SK-N-SH (cell line): ENCODE results near the gene HSD11B1. TPM values are rescaled to one million over a fixed set of nuclear protein-coding genes. Genes with fewer than 3 reads are reported as not detected.

Experiments used
- CTCF ChIA-PET: fragments of 300-600, 350-600 bp; formaldehyde crosslinking; extraction: SDS; loops from one replicate; lab custom pipeline; 2021; lab: Yijun Ruan, JAX
- POLR2A ChIA-PET: fragments of 350-600 bp; sonication (Branson Sonifier 250); formaldehyde crosslinking; extraction: SDS; loops from one replicate; lab custom pipeline; 2020; ENCODE audit warnings: antibody characterized with exemption, inconsistent platforms; lab: Yijun Ruan, JAX
- DNase-seq: peaks from one replicate; pipeline ENCODE4 v3.0.0; 2012
- H2AFZ ChIP-seq: fragments of 200-600 bp; sonication (generic); 2 replicates; pipeline ENCODE4 v1.8.1; 2016; ENCODE audit warnings: antibody characterized with exemption, mild to moderate bottlenecking, low read depth
- H3F3A ChIP-seq: fragments of 200-600 bp; sonication (generic); replicated peaks from 2 replicates; pipeline ENCODE3; 2016; ENCODE audit warnings: antibody characterized with exemption, mild to moderate bottlenecking; ENCODE audit not compliant: insufficient read depth
- H3K27ac ChIP-seq, 2 experiments: fragments of 200-500 bp in 1 of 2; fragments of 200-600 bp in 1 of 2; sonication (Bioruptor generic) in 1 of 2; sonication (generic), shearing (Covaris generic) in 1 of 2; 2 replicates each; pipeline versions ENCODE4 v1.5.1 to v1.6.1; 2014 to 2016; ENCODE audit warnings: low read depth in 2 of 2, inconsistent platforms in 1 of 2, low read length in 1 of 2, mild to moderate bottlenecking in 1 of 2, mixed read lengths in 1 of 2
- H3K27me3 ChIP-seq: fragments of 200-600 bp; sonication (generic), shearing (Covaris generic); 2 replicates; pipeline ENCODE4 v1.6.1; 2016; ENCODE audit warnings: mixed run types; ENCODE audit not compliant: insufficient read depth
- H3K36me3 ChIP-seq, 2 experiments: fragments of 200-500 bp in 1 of 2; fragments of 200-600 bp in 1 of 2; sonication (Bioruptor generic) in 1 of 2; sonication (generic) in 1 of 2; replicated peaks in 1 of 2; 2 replicates each; pipeline versions ENCODE3 to v1.5.1; 2014 to 2016; ENCODE audit warnings: low read length in 1 of 2, mild to moderate bottlenecking in 1 of 2; ENCODE audit not compliant: insufficient read depth in 2 of 2, control insufficient read depth in 1 of 2
- H3K4me1 ChIP-seq, 2 experiments: fragments of 200-500 bp in 1 of 2; fragments of 200-600 bp in 1 of 2; sonication (Bioruptor generic) in 1 of 2; sonication (generic), shearing (Covaris generic) in 1 of 2; 2 replicates each; pipeline versions ENCODE4 v1.5.1 to v1.6.1; 2014 to 2016; ENCODE audit warnings: low read depth in 1 of 2, low read length in 1 of 2, mixed run types in 1 of 2; ENCODE audit not compliant: insufficient read depth in 2 of 2, control insufficient read depth in 1 of 2
- H3K4me2 ChIP-seq: fragments of 200-600 bp; sonication (generic), shearing (Covaris generic); 2 replicates; pipeline ENCODE4 v1.6.1; 2017; ENCODE audit warnings: mixed run types
- H3K4me3 ChIP-seq, 2 experiments: fragments of 200-500 bp in 1 of 2; fragments of 200-600 bp in 1 of 2; sonication (Bioruptor generic) in 1 of 2; sonication (generic), shearing (Covaris generic) in 1 of 2; 2 replicates each; pipeline versions ENCODE4 v1.5.1 to v1.8.1; 2014 to 2016; ENCODE audit warnings: low read depth in 2 of 2, inconsistent platforms in 1 of 2, low read length in 1 of 2, mild to moderate bottlenecking in 1 of 2, mixed read lengths in 1 of 2, moderate library complexity in 1 of 2
- H3K79me2 ChIP-seq: fragments of 200-600 bp; sonication (generic); 2 replicates; pipeline ENCODE4 v1.8.1; 2017; ENCODE audit warnings: mild to moderate bottlenecking; ENCODE audit not compliant: insufficient read depth
- H3K9ac ChIP-seq: fragments of 200-600 bp; sonication (generic); 2 replicates; pipeline ENCODE4 v1.6.1; 2017; ENCODE audit warnings: mixed run types
- H3K9me2 ChIP-seq: fragments of 200-600 bp; sonication (generic); 2 replicates; pipeline ENCODE4 v1.6.1; 2017; ENCODE audit warnings: mixed run types
- H3K9me3 ChIP-seq: fragments of 200-600 bp; sonication (generic); 2 replicates; pipeline ENCODE4 v1.6.1; 2017; ENCODE audit warnings: mixed run types, mild to moderate bottlenecking, moderate library complexity
- H4K20me1 ChIP-seq: fragments of 200-600 bp; sonication (generic); 2 replicates; pipeline ENCODE4 v1.6.1; 2017; ENCODE audit warnings: mild to moderate bottlenecking, mixed run types; ENCODE audit not compliant: insufficient read depth
- CHD2 ChIP-seq: fragments of 150-350 bp; IDR thresholded peaks from 2 replicates; pipeline ENCODE4 v1.6.1; 2018; ENCODE audit warnings: low read length; ENCODE audit not compliant: partially characterized antibody
- EZH2phosphoT487 ChIP-seq: fragments of 200-600 bp; sonication (generic); IDR thresholded peaks from 2 replicates; pipeline ENCODE4 v1.6.1; 2017; ENCODE audit warnings: low read depth, mixed run types, mild to moderate bottlenecking, antibody characterized with exemption, moderate library complexity, borderline replicate concordance
- FOSL2 ChIP-seq: IDR thresholded peaks from 2 replicates; pipeline ENCODE4 v1.4.0; 2012; ENCODE audit warnings: low read depth, mild to moderate bottlenecking, moderate library complexity, borderline replicate concordance
- GABPA ChIP-seq: IDR thresholded peaks from 2 replicates; pipeline ENCODE4 v1.4.0; 2012; ENCODE audit warnings: low read depth, mild to moderate bottlenecking
- GATA2 ChIP-seq: sonication (generic); formaldehyde crosslinking; IDR thresholded peaks from 2 replicates; pipeline ENCODE4 v1.5.0; 2020; ENCODE audit warnings: mild to moderate bottlenecking, missing genetic modification reagents
- JUND ChIP-seq: IDR thresholded peaks from 2 replicates; pipeline ENCODE4 v1.4.0; 2012
- MAX ChIP-seq: IDR thresholded peaks from 2 replicates; pipeline ENCODE4 v1.4.0; 2012; ENCODE audit warnings: low read depth
- MEF2A ChIP-seq: IDR thresholded peaks from 2 replicates; pipeline ENCODE4 v1.4.0; 2012; ENCODE audit warnings: low read depth, borderline replicate concordance
- MXI1 ChIP-seq: IDR thresholded peaks from 2 replicates; pipeline ENCODE4 v1.6.1; 2012; ENCODE audit warnings: mild to moderate bottlenecking, low read depth, low read length, improper control_type of control experiment
- PBX3 ChIP-seq: IDR thresholded peaks from 2 replicates; pipeline ENCODE4; 2012
- RCOR1 ChIP-seq: fragments of 150-350 bp; IDR thresholded peaks from 2 replicates; pipeline ENCODE4 v1.6.1; 2017; ENCODE audit warnings: antibody characterized with exemption, low read length
- REST ChIP-seq: IDR thresholded peaks from 2 replicates; pipeline ENCODE4 v1.6.1; 2012; ENCODE audit warnings: mild to moderate bottlenecking, low read depth, low read length, moderate library complexity
- RFX5 ChIP-seq: IDR thresholded peaks from 2 replicates; pipeline ENCODE4 v1.6.1; 2012; ENCODE audit warnings: mild to moderate bottlenecking, improper control_type of control experiment, low read length
- RXRA ChIP-seq: IDR thresholded peaks from 2 replicates; pipeline ENCODE4 v1.4.0; 2012; ENCODE audit warnings: low read depth, mild to moderate bottlenecking, borderline replicate concordance
- SIN3A ChIP-seq: IDR thresholded peaks from 2 replicates; pipeline ENCODE4 v1.6.1; 2012; ENCODE audit warnings: low read depth, mild to moderate bottlenecking, low read length, moderate library complexity, borderline replicate concordance
- SMC3 ChIP-seq: IDR thresholded peaks from 2 replicates; pipeline ENCODE4 v1.6.1; 2012; ENCODE audit warnings: low read depth, low read length, improper control_type of control experiment
- USF1 ChIP-seq: IDR thresholded peaks from 2 replicates; pipeline ENCODE4 v1.4.0; 2012; ENCODE audit warnings: low read depth, borderline replicate concordance
- USF2 ChIP-seq: fragments of 150-350 bp; IDR thresholded peaks from 2 replicates; pipeline ENCODE4 v1.6.1; 2017; ENCODE audit warnings: antibody characterized with exemption, low read length, low read depth, borderline replicate concordance
- YY1 ChIP-seq: IDR thresholded peaks from 2 replicates; pipeline ENCODE4 v1.4.0; 2012; ENCODE audit warnings: low read depth, mild to moderate bottlenecking
- WGBS: methylation state at CpG from one replicate; pipeline ENCODE4 v1.1.6; 2017; ENCODE audit warnings: low lambda C conversion rate; 5-methylcytosine and 5-hydroxymethylcytosine counted together
- polyA plus RNA-seq, 3 experiments: library from polyadenylated mRNA; depleted of rRNA; stranded (reverse); fragments of >200 nt; gene quantifications; 2 replicates each; pipeline ENCODE4 v1.2.3, GENCODE V29; 2012

The HSD11B1 gene
- polyA plus RNA-seq, 1 of the 3 experiments (the other 2 are of a cell fraction), result 0.23 TPM

- H3K9me3 ChIP-seq, result no peaks in the 10 kb centered on the region
- no peaks in the 10 kb centered on the region for H3K9me2 ChIP-seq
- CTCF ChIA-PET, result interaction anchor here (2.1 kb wide), 1 partner anchor 14 kb away, joined by 8 read pairs; no protein-coding TSS in a partner anchor
- H3K27me3 ChIP-seq, result no peaks in the 10 kb centered on the region
- H2AFZ ChIP-seq, result no peak overlapping the region
- H3K4me2 ChIP-seq, result no peak overlapping the region
- peaks cover 8 to 13% of the 10 kb centered on the region in 2 experiments for H3K4me1 ChIP-seq
- H3K27ac ChIP-seq, result no peak overlapping the region
- H4K20me1 ChIP-seq, result no peaks in the 10 kb centered on the region
- no peaks in the 10 kb centered on the region for H3K79me2 ChIP-seq
- no peak for TF ChIP-seq CHD2
- TF ChIP-seq GABPA, result no peak
- no peak for TF ChIP-seq MEF2A
- TF ChIP-seq JUND, result no peak
- TF ChIP-seq USF2, result no peak
- no peak for TF ChIP-seq SIN3A
- TF ChIP-seq MAX, result no peak
- no peak for TF ChIP-seq MXI1
- no peak for TF ChIP-seq YY1
- no peak for TF ChIP-seq FOSL2
- no peak for TF ChIP-seq REST
- no peak for TF ChIP-seq RCOR1
- TF ChIP-seq USF1, result no peak
- TF ChIP-seq RFX5, result no peak
- TF ChIP-seq GATA2 (CRISPR knock-in tag), result no peak
- no peak for TF ChIP-seq RXRA
- TF ChIP-seq EZH2phosphoT487, result no peak
- TF ChIP-seq PBX3, result no peak
- TF ChIP-seq SMC3, result no peak
- no peak overlapping the region for H3K4me3 ChIP-seq
- DNase-seq, result no peak
- H3K36me3 ChIP-seq, result no peaks in the 10 kb centered on the region
- POLR2A ChIA-PET, result no interaction called here
- H3F3A ChIP-seq, result peaks cover 6% of the 10 kb centered on the region
- 58% methylated on average over 1 of the region's 1 CpG for WGBS
- H3K9ac ChIP-seq, result no peak overlapping the region
These were observed 33.6 kb downstream of the HSD11B1 start for GRCh38 chr1:209738270-209738669.
